Measurements from ENCODE around the gene RNF144B.

The RNF144B gene

GRCh38 chr6:18347021-18347577 is 40.1 kb upstream of the RNF144B start:
- DNase-seq (ENCODE audit: extremely low read depth, insufficient read length), result no peak
- TF ChIP-seq CTCF (IDR thresholded peaks at IDR 0.05; ENCODE audit: insufficient read depth, low read length, poor library complexity, severe bottlenecking), result no peak
- Histone ChIP-seq H3K27me3 (replicated peaks; ENCODE audit: control insufficient read depth, insufficient read depth, low read length) (no peaks in the 10 kb centered on the region), H3K4me3 (replicated peaks; ENCODE audit: low read depth, low read length) (no peak overlapping the region), H3K36me3 (ENCODE audit: control insufficient read depth, insufficient read depth, low read length) (no peaks in the 10 kb centered on the region)

- Histone ChIP-seq H3K4me3 (replicated peaks; ENCODE audit: low read depth, low read length) (no peak overlapping the region), H3K36me3 (ENCODE audit: control insufficient read depth, insufficient read depth, low read length) (no peaks in the 10 kb centered on the region), H3K27me3 (replicated peaks; ENCODE audit: control insufficient read depth, insufficient read depth, low read length) (no peaks in the 10 kb centered on the region)
- no peak for DNase-seq (ENCODE audit: extremely low read depth, insufficient read length)
- TF ChIP-seq CTCF (IDR thresholded peaks at IDR 0.05; ENCODE audit: insufficient read depth, low read length, poor library complexity, severe bottlenecking), result no peak
These were observed 39.3 kb upstream of the RNF144B start for GRCh38 chr6:18347866-18348265.

GRCh38 chr6:18349386-18349785 is 37.8 kb upstream of the RNF144B start:
- H3K27me3 ChIP-seq (replicated peaks; ENCODE audit: control insufficient read depth, insufficient read depth, low read length), result no peaks in the 10 kb centered on the region
- no peak overlapping the region for H3K4me3 ChIP-seq (replicated peaks; ENCODE audit: low read depth, low read length)
- H3K36me3 ChIP-seq (ENCODE audit: control insufficient read depth, insufficient read depth, low read length), result no peaks in the 10 kb centered on the region
- DNase-seq (ENCODE audit: extremely low read depth, insufficient read length), result no peak
- no peak for TF ChIP-seq CTCF (IDR thresholded peaks at IDR 0.05; ENCODE audit: insufficient read depth, low read length, poor library complexity, severe bottlenecking)

GRCh38 chr6:18350271-18350670 is 36.9 kb upstream of the RNF144B start:
- no peak for TF ChIP-seq CTCF (IDR thresholded peaks at IDR 0.05; ENCODE audit: insufficient read depth, low read length, poor library complexity, severe bottlenecking)
- Histone ChIP-seq H3K27me3 (replicated peaks; ENCODE audit: control insufficient read depth, insufficient read depth, low read length) (no peaks in the 10 kb centered on the region), H3K36me3 (ENCODE audit: control insufficient read depth, insufficient read depth, low read length) (no peaks in the 10 kb centered on the region), H3K4me3 (replicated peaks; ENCODE audit: low read depth, low read length) (no peak overlapping the region)
- no peak for DNase-seq (ENCODE audit: extremely low read depth, insufficient read length)

- DNase-seq (ENCODE audit: extremely low read depth, insufficient read length), result no peak
- Histone ChIP-seq H3K4me3 (replicated peaks; ENCODE audit: low read depth, low read length) (no peak overlapping the region), H3K27me3 (replicated peaks; ENCODE audit: control insufficient read depth, insufficient read depth, low read length) (no peaks in the 10 kb centered on the region), H3K36me3 (ENCODE audit: control insufficient read depth, insufficient read depth, low read length) (no peaks in the 10 kb centered on the region)
- no peak for TF ChIP-seq CTCF (IDR thresholded peaks at IDR 0.05; ENCODE audit: insufficient read depth, low read length, poor library complexity, severe bottlenecking)
These were observed 36.4 kb upstream of the RNF144B start for GRCh38 chr6:18350712-18351111.

- Histone ChIP-seq H3K4me3 (replicated peaks; ENCODE audit: low read depth, low read length) (no peak overlapping the region), H3K36me3 (ENCODE audit: control insufficient read depth, insufficient read depth, low read length) (no peaks in the 10 kb centered on the region), H3K27me3 (replicated peaks; ENCODE audit: control insufficient read depth, insufficient read depth, low read length) (no peaks in the 10 kb centered on the region)
- DNase-seq (ENCODE audit: extremely low read depth, insufficient read length), result no peak
- TF ChIP-seq CTCF (IDR thresholded peaks at IDR 0.05; ENCODE audit: insufficient read depth, low read length, poor library complexity, severe bottlenecking), result no peak
These were observed 35.1 kb upstream of the RNF144B start for GRCh38 chr6:18352001-18352400.
